ENCODE data around the gene C1orf53.

The C1orf53 gene

GRCh38 chr1:197908716-197909220 lies 6.3 kb downstream of the C1orf53 start:
- no peak for DNase-seq

GRCh38 chr1:197909384-197909783 lies 7.0 kb downstream of the C1orf53 start:
- no peak for DNase-seq

GRCh38 chr1:197910120-197910991 lies 7.9 kb downstream of the C1orf53 start:
- DNase-seq, result no peak

- DNase-seq, result no peak
These were observed 8.9 kb downstream of the C1orf53 start for GRCh38 chr1:197911111-197911856.

- DNase-seq, result no peak
These were observed 9.6 kb downstream of the C1orf53 start for GRCh38 chr1:197911857-197912696.

GRCh38 chr1:197912739-197913494 lies 10.5 kb downstream of the C1orf53 start:
- no peak for DNase-seq

- DNase-seq, result no peak
These were observed 11.3 kb downstream of the C1orf53 start for GRCh38 chr1:197913495-197914276.

GRCh38 chr1:197914510-197914909 lies 12.1 kb downstream of the C1orf53 start:
- no peak for DNase-seq

- DNase-seq, result no peak
These were observed 12.9 kb downstream of the C1orf53 start for GRCh38 chr1:197915260-197915861.

GRCh38 chr1:197915862-197916499 lies 13.6 kb downstream of the C1orf53 start:
- DNase-seq, result peak; percentile 79

- no peak for DNase-seq
These were observed 14.1 kb downstream of the C1orf53 start for GRCh38 chr1:197916500-197916983.

- peak; percentile 28 for DNase-seq
These were observed 15.6 kb downstream of the C1orf53 start for GRCh38 chr1:197917805-197918651.

GRCh38 chr1:197918807-197919345 lies 16.4 kb downstream of the C1orf53 start:
- no peak for DNase-seq

GRCh38 chr1:197919346-197920066 lies 17.1 kb downstream of the C1orf53 start:
- DNase-seq, result no peak

GRCh38 chr1:197920067-197920396 lies 17.6 kb downstream of the C1orf53 start:
- DNase-seq, result no peak

GRCh38 chr1:197920414-197921117 lies 18.1 kb downstream of the C1orf53 start:
- DNase-seq, result no peak

- DNase-seq, result no peak
These were observed 19.0 kb downstream of the C1orf53 start for GRCh38 chr1:197921235-197922069.

Data from T1000 (cell line).